ENCODE results near the gene TMEM141.

The TMEM141 gene

DNA sequence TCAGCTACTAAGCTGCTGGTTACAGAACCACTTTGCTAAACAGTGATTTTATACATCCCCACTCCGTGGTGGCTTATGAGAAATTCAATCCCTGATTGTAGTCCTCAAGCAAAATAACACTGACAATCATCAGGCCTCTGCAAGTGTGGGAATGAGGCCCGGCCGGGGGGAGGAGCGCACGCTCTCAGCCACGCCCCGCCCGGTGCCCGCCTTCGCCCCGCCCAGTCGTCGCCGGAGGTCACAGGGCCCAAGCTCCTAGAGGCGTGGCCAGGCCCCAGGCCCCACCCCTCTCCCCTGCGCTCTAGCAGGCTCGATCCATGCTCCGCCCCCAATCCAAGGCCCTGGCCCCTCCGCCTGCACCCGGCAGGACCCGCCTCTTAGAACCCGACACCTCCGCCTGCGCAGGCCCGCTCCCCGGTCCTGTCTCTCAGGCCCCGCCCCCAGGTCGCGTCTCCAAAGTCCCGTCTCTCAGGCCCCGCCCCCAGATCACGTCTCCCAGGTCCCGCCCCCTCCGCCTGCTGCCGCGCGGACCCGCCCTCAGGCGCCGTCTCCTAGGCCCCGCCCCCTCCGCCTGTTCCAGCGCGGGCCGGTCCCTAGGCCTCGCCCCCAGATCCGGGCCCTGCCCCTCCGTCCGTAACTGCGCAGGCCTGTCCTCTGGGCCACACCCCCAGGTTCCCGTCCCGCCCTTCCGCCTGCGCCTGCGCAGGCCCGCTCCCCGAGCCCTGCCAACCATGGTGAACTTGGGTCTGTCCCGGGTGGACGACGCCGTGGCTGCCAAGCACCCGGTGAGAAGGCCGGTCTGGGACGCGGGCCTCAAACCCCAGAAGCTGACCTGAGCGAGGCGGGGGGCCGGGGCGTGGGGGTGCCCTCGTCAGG, at the start of gene TMEM141:
TMEM141 (plus strand) TSS at position 705 of the 876 bp plus-strand sequence; CDS start at position 732, 27 bp downstream.
- peak; percentile 100 for DNase-seq

DNA sequence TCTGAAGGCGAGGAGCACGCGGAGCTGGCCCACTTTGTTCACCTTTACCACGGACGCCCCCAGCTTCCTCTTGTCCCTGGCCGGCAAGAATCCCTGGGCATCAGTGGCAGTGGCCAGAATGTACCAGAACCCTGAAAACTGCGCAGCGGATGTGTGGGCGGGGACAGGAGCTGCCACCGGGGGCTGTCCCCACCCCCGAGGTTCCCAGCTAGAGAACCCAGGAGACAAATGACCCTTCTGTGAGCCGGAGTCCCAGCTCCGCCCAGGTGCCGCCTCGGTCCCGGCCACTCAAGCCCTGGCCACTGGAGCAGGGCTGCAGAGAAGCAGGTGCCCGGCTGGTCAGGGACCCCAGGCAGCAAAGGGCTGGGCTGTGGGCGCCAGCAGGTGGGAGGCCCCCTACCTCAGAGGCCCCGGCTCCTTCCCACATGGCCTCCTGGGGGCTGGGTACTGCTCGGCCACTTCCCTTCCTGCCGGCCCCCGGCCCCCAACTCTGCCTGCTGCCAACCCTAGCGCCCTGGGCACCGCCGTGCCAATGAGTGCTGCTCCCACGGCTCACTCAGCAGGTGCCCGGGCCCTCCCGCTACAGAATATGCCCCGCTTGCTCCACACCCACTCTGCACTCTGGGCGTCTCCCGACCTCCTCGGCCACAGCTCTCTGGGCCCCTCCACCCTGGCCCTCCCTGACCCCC, 49.1 kb upstream of the TMEM141 start:
- DNase-seq: no peak

DNA sequence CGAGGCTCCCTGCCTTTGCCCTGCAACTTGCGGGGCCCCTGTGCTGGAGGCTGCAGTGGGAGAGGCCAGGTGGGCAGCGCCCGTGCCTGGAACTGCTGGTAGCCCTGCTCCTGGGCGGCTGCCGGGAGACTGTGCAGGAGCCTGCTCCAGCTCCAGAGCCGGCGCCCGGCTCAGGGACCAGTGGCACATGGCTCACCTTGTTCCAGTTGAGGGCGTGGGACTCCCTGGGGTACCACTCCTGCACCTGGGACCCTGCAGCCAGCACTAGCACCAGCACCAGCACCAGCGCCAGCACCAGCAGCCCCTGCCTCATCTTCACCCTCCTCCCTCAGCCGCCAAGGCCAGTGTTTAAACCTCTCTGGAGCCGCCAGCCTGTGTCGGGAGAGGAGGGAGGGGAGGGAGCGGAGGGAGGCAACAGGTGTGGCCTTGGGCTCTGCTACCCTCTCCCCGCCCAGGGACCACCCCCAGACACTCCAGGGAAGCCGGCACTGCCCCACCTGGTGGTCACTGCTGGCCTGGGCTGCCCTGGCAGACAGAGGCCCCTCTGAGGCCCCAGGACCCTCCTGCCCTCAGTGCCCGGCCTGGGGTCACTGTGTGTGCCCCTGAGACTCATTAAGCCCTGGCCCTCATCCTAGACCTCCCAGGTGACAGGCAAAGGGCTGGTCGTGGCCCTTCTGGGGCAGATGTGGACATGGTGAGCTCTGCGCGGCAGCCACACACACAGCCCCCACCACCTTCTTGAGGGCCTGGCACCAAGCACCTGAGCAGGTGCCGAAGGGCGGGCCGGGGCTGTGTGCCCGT, 48.4 kb upstream of the TMEM141 start, which contains the start of gene LCN10:
LCN10 (minus strand) TSS at position 350 of the 801 bp plus-strand sequence; CDS start at position 313, 37 bp downstream.
- no peak for DNase-seq

- DNase-seq: no peak
Measured at GRCh38 chr9:136743639-136744211, 47.4 kb upstream of the TMEM141 start.

DNA sequence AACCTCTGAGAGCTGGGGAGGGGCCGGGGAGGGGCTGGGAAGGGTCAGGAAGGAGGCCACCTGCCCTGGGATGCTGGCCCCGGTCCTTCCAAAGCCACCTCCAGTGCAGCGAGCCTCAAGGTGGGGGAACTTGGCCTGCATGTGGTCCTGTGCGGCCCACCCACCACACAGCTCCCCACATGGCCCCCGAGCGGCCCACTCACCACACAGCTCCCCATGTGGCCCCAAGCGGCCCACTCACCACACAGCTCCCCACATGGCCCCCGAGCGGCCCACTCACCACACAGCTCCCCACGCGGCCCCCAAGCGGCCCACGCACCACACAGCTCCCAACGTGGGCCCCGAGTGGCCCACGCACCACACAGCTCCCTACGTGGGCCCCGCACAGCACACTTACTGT, 46.4 kb upstream of the TMEM141 start:
- no peak for DNase-seq

DNA sequence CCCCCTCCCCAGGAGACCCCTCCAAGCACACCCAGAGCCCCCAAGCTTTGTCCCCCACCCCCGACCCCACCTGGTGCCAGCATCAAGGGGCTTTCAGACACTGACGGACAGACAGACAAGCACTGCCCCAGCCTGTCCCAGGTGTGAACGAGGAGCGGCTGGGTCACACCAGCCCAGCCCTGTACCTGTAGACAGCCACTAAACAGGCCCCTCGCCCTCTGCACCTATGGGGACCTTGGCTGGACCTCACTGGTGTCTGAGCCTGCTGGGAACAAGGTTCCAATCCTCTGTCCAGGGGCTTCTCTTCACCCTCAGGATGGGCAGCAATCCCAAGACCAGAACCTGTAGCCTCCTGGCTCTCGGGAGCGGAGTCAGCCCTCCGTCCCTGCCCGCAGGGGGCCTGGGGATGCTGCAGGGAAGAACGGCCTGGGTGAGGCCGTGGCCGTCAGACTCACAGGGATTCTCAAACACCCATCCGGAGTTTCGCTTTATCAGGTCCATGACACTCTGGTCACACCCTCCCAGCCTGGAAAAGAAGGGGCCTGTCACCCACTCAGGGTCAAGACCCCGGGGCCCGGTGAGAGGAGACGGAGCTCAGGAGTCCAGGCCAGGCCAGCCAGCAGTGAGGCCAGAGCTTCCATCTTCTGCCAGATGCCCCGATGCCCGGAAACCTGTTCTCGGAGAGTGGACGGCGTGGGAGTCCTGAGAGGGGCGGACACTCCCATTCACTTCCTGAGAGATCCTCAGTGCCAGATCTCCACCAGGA, 45.6 kb upstream of the TMEM141 start:
- no peak for DNase-seq

DNA sequence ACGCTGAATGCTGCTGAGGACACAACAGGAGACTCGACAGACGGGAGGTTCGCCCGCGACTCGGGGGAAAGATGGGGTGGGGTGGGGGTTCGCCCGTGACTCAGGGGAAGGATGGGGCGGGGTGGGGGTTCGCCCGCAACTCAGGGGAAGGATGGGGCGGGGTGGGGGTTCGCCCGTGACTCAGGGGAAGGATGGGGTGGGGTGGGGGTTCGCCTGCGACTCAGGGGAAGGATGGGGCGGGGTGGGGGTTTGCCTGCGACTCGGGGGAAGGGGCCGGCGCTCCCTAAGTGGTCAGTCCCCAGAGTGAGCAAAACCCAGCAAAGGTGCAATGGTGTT, 45.0 kb upstream of the TMEM141 start:
- DNase-seq: no peak

DNA sequence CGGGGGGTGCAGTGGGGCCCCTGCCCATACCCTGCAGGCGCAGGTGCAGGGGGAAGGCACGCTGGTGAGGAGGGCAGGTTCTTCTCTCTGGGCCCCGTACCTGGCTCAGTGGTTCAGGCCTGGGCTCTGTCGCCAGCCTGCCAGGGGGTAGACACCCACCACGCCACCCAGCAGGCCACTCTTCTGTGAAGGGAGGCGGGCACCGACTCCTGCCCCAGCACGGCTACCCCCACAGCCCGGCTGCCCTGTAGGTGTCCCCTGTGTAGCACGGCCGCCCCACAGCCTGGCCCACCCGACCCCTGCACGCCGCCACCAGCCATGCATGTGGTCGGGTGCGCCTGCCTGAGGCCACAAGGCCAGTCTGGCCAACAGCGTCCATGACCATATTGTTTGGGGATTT, 44.5 kb upstream of the TMEM141 start:
- DNase-seq: no peak

DNA sequence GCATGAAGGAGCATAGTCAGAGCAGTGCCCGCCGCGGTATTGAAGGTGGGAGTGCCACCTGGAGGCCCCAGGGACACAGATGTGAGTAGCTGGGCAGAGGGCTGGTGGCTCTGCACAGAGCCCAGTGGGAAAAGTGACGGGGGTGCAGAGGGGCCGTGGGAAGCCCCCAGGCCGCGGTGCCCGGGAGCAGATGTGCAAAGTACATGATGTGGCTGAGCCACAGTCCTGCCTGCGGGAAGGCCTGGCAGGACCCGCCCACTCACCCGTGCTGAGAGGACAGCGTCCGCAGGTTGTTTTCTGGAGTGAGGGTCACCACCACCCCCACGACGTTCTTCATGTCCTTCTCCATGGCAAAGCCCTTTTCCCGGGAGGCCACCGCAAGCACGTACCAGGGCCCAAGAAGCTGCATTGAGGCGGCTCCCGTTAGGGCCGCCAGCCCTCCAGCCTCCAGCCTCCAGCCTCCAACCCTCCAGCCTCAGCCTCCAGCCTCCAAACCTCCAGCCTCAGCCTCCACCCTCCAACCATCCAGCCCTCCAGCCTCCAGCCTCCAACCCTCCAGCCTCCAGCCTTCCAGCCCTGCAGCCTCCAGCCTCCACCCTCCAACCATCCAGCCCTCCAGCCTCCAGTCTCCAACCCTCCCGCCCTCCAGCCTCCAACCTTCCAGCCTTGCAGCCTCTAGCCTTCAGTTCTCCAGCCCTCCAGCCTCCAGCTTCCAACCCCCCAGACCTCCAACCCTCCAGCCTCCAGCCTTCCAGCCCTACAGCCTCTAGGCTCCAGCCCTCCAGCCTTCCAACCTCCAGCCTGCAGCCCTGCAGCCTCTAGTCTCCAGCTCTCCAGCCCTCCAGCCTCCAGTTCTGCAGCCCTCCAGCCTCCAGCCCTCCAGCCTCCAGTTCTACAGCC, 43.7 kb upstream of the TMEM141 start:
- no peak for DNase-seq

- no peak for DNase-seq
Measured at GRCh38 chr9:136748201-136748600, 42.9 kb upstream of the TMEM141 start, which contains the start of gene LCN6. TSS of gene LCN6 (minus strand) at chr9:136748525. CDS start at chr9:136748483, 42 bp downstream.

DNA sequence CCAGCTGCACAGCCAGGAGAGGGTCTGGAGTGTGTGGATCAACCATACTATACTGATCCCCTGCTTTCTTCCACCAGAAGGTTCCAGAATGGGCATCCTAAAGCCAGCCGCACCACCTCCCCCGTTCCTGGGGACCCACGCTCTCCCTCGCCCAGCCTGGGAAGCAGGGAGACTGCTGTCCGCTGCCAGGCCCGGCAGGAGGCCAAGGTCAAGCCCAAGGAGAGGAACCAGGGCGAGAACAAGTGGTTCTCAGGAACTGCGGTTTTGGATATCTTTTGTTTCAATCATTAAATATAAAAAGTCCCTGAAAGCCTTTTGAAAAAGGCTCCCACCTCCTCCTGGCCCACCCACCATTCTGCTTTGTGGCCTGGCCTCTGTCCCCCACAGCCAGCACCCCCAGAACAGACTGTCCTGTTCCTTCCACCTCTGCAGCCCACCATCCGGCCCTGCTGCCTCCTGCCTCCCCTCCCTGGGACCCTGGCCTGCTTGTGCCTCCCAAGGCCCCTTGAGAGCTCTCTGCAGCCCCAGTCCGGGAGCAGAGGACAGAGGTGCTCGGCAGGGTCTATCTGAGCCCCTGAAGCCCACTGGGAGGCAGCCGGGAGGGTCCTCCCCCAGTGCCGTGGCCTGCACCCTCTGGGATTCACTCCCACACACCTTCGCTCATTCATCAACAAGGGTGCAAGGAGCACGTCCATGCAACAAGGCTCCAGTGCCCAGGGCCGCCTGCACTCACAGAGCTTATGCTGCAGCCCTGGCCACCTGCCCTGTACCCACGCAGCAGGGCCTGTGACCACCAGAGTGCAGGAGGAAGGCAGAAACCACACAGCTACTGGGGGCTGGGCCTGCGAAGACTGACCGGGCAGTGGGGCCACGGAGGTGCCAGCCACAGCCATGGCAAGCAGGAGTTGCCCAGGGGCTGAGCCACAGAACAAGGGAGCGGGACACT, 42.2 kb upstream of the TMEM141 start:
- DNase-seq: no peak

DNA sequence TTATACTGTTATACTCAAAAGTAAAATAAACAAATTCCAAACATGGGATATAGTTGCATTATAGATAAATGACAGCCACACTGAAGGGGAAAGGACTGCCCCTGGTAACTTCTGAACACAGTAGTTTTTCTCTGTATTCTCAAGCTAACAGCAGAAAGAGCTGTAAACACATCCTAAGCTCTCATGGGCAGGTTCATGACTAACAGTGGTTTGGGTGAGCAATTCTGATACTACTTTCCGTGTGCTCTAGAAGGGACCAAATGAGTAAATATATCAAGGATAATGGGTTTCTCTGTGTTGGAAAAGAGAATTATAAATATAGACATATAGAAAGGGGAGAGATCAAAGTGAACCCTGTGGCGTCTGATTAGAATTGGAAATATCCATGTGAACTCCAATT, 40.6 kb upstream of the TMEM141 start:
- DNase-seq: no peak

DNA sequence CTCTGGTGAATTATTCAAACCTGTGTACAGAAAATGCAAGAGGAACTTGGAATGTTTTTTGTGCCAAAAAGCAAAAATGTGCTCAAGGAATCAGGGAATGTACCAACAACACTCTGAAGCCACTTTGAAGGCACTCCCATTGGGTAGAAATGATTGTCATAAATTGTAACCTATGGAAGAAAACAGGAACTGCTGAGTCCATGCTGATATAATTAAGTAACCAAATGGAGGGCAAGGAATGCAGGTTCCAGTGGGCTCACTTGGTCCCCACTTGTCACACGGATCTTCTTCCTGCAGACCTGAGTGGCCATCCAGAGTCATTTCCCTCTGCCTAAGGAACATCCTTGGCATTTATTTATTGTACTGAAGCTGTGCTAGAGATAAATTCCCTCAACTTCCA, 39.9 kb upstream of the TMEM141 start:
- no peak for DNase-seq

GRCh38 chr9:136751814-136752213, 39.3 kb upstream of the TMEM141 start:
- DNase-seq: no peak

GRCh38 chr9:136753371-136754058, 37.6 kb upstream of the TMEM141 start:
- DNase-seq: no peak

DNA sequence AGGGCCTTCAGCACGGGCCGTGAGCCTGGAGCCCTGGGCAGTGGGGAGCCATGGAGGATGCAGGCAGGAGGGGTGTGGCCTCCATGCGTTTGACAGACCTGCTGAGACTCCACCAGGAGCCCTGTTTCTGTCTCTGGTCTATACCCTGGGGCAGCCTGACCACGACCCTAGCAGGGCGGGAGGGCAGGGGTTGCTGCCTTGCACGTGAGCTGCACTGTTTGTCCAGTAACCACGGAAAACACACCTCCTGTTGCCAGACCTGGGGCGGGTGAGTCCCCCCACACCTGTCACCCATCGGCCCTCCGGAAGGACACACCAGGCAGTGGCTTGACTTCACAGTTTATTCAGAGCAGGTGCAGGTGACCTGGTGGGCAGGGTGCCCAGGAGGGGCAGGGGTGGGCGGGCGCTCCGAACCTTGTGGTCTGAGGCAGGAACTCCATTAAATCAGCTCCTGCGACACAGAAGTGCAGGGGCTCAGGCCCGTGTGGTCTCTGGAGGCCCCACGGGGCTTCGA, 37.0 kb upstream of the TMEM141 start:
- no peak for DNase-seq

- no peak for DNase-seq
Measured at GRCh38 chr9:136754626-136755301, 36.4 kb upstream of the TMEM141 start.

All from right hindlimb (tissue), 1 donor.